Peyer's patch (tissue), 4 donors: ENCODE measurements around the gene NHSL1. TPM values are rescaled to one million over a fixed set of nuclear protein-coding genes. Genes with fewer than 3 reads are reported as not detected.

Source experiments
- DNase-seq, 3 donors: peaks; one replicate each; pipeline ENCODE4 v3.0.0-alpha.2; 2017 to 2019
- H3K27ac ChIP-seq, 4 donors: fragments of 200-600 bp; sonication (generic); one replicate each; pipeline ENCODE4 v1.5.1; 2016 to 2019
- H3K27me3 ChIP-seq, 2 donors: fragments of 200-600 bp; sonication (generic); one replicate each; pipeline ENCODE4 v1.5.1; 2019
- H3K36me3 ChIP-seq, 3 donors: fragments of 200-600 bp; sonication (generic); one replicate each; pipeline ENCODE4 v1.5.1; 2016 to 2019
- H3K4me1 ChIP-seq, 4 donors: fragments of 200-600 bp; sonication (generic); one replicate each; pipeline ENCODE4 v1.5.1; 2016 to 2019
- H3K4me3 ChIP-seq, 4 donors: fragments of 200-600 bp; sonication (generic); 1 replicate in 3 of 4; 2 replicates in 1 of 4; pipeline ENCODE4 v1.5.1; 2016 to 2019; ENCODE audit warnings: mild to moderate bottlenecking in 1 of 4
- H3K9me3 ChIP-seq, 4 donors: fragments of 200-600 bp; sonication (generic); one replicate each; pipeline ENCODE4 v1.5.1; 2016 to 2019; ENCODE audit warnings: mild to moderate bottlenecking in 1 of 4
- CTCF ChIP-seq, 6 experiments: fragments of 450-650 bp in 4 of 6; fragments of 200-600 bp in 2 of 6; sonication (generic) in 1 of 6; IDR thresholded peaks; one replicate each; pipeline ENCODE4 v1.5.1; 2017 to 2019; ENCODE audit warnings: antibody characterized with exemption in 6 of 6, mild to moderate bottlenecking in 3 of 6, moderate library complexity in 1 of 6
- POLR2A ChIP-seq, 2 donors: fragments of 450-650 bp; IDR thresholded peaks; one replicate each; pipeline ENCODE4 v1.5.1; 2017; ENCODE audit warnings: antibody characterized with exemption in 2 of 2, mild to moderate bottlenecking in 2 of 2, moderate library complexity in 2 of 2
- total RNA-seq, 4 donors: library from RNA; depleted of rRNA; stranded (reverse); fragments of >200 nt; gene quantifications; one replicate each; pipeline ENCODE4 v1.1.0, GENCODE V29; 2016

NHSL1 gene
- total RNA-seq, 4 donors from 2014 or later: 48.7 to 187 (median 160) TPM

GRCh38 chr6:138389551-138389950 lies 109.7 kb downstream of the NHSL1 start:
- H3K27ac ChIP-seq: no peak overlapping the region
- no peaks in the 10 kb centered on the region for H3K27me3 ChIP-seq
- no peaks in the 10 kb centered on the region for H3K9me3 ChIP-seq
- DNase-seq: no peak
- H3K4me3 ChIP-seq: no peak overlapping the region
- H3K36me3 ChIP-seq: no peaks in the 10 kb centered on the region
- no peaks in the 10 kb centered on the region for H3K4me1 ChIP-seq
- no peak for TF ChIP-seq POLR2A (IDR thresholded peaks at IDR 0.05)
- no peak for TF ChIP-seq CTCF (IDR thresholded peaks at IDR 0.05)

- H3K36me3 ChIP-seq: no peaks in the 10 kb centered on the region
- H3K9me3 ChIP-seq: no peaks in the 10 kb centered on the region
- TF ChIP-seq POLR2A (IDR thresholded peaks at IDR 0.05) (no peak), CTCF (IDR thresholded peaks at IDR 0.05) (no peak)
- no peak for DNase-seq
- no peaks in the 10 kb centered on the region for H3K27me3 ChIP-seq
- no peak overlapping the region for H3K4me3 ChIP-seq
- H3K4me1 ChIP-seq: no peaks in the 10 kb centered on the region
- no peak overlapping the region for H3K27ac ChIP-seq
Observed at GRCh38 chr6:138387577-138388368, 111.5 kb downstream of the NHSL1 start.

GRCh38 chr6:138386897-138387296 lies 112.4 kb downstream of the NHSL1 start:
- no peaks in the 10 kb centered on the region for H3K27me3 ChIP-seq
- no peak for TF ChIP-seq CTCF (IDR thresholded peaks at IDR 0.05)
- no peak for TF ChIP-seq POLR2A (IDR thresholded peaks at IDR 0.05)
- no peak overlapping the region for H3K27ac ChIP-seq
- H3K4me3 ChIP-seq: no peak overlapping the region
- DNase-seq: no peak
- H3K4me1 ChIP-seq: no peaks in the 10 kb centered on the region
- H3K9me3 ChIP-seq: no peaks in the 10 kb centered on the region
- H3K36me3 ChIP-seq: no peaks in the 10 kb centered on the region

- no peak for DNase-seq
- Histone ChIP-seq H3K27me3 (no peaks in the 10 kb centered on the region), H3K36me3 (no peaks in the 10 kb centered on the region), H3K4me3 (no peak overlapping the region), H3K4me1 (no peaks in the 10 kb centered on the region), H3K9me3 (no peaks in the 10 kb centered on the region), H3K27ac (no peak overlapping the region)
- TF ChIP-seq POLR2A (IDR thresholded peaks at IDR 0.05): no peak
- no peak for TF ChIP-seq CTCF (IDR thresholded peaks at IDR 0.05)
Observed at GRCh38 chr6:138383776-138384175, 115.5 kb downstream of the NHSL1 start.

- Histone ChIP-seq H3K9me3 (no peaks in the 10 kb centered on the region), H3K4me1 (no peaks in the 10 kb centered on the region), H3K27ac (no peak overlapping the region), H3K4me3 (no peak overlapping the region), H3K27me3 (no peaks in the 10 kb centered on the region), H3K36me3 (no peaks in the 10 kb centered on the region)
- no peak for TF ChIP-seq CTCF (IDR thresholded peaks at IDR 0.05)
- TF ChIP-seq POLR2A (IDR thresholded peaks at IDR 0.05): no peak
- no peak for DNase-seq
Observed at GRCh38 chr6:138382498-138383265, 116.6 kb downstream of the NHSL1 start.
